ENCODE measurements around the gene GRID1.

- TF ChIP-seq SPI1 (IDR thresholded peaks at IDR 0.05; ENCODE audit: low read depth, low read length): no peak
- TF ChIP-seq POLR2AphosphoS5 (IDR thresholded peaks at IDR 0.05; ENCODE audit: low read depth, low read length): no peak
- no peak for TF ChIP-seq POLR2A (IDR thresholded peaks at IDR 0.05; ENCODE audit: low read depth, low read length)
- no peak for TF ChIP-seq TAF1 (IDR thresholded peaks at IDR 0.05; ENCODE audit: low read depth, low read length)
- TF ChIP-seq PAX5 (IDR thresholded peaks at IDR 0.05; ENCODE audit: insufficient read depth, low read length, severe bottlenecking): no peak
These were observed 253.1 kb downstream of the GRID1 start for GRCh38 chr10:86113501-86113900.

Data from GM12891 (cell line).